G401 (cell line): ENCODE data around the gene SPACA9. TPM values are rescaled to one million over a fixed set of nuclear protein-coding genes. Genes with fewer than 3 reads are reported as not detected.

Experiments used
- DNase-seq: peaks from one replicate; pipeline ENCODE4 v3.0.0-alpha.2; 2015; ENCODE audit warnings: low spot score
- in situ Hi-C: cut with HindIII; loops from 2 replicates; pipeline ENCODE4 v1.10.0; 2016; ENCODE audit warnings: low sequenced_read_pairs, mixed read lengths
- total RNA-seq: library from RNA; depleted of rRNA; stranded (reverse); fragments of >200 nt; shearing (Covaris generic); gene quantifications from 2 replicates; pipeline ENCODE4 v1.2.3, GENCODE V29; 2014

SPACA9 gene
- total RNA-seq, 1 experiment from 2014 or later, result 5.5 TPM

- in situ Hi-C loops, result no loop called here
- peak; percentile 15 for DNase-seq
Observed at GRCh38 chr9:132858751-132859150, 19.9 kb upstream of the SPACA9 start.

DNA sequence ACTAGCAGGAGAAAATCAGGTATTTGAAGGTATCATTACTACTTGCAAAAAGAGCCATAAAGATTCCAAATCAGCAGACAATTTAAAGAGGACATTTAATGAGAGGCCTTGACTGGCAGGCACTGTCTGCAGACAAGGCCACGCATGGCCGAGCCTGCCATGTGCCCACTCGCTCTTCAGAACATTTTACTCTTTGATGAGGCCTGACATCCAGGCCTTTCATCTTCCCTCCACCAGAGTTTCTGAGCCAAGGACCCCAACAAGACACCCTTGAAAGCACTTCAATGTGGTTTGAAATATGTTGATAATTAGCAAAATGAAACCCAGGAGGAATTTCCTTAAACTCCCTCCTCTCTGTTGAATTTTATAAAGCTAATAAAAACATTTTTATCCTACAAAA, 17.0 kb upstream of the SPACA9 start:
- DNase-seq, result no peak
- in situ Hi-C loops, result no loop called here

GRCh38 chr9:132862533-132862932, 16.2 kb upstream of the SPACA9 start:
- no peak for DNase-seq
- in situ Hi-C loops, result no loop called here

DNA sequence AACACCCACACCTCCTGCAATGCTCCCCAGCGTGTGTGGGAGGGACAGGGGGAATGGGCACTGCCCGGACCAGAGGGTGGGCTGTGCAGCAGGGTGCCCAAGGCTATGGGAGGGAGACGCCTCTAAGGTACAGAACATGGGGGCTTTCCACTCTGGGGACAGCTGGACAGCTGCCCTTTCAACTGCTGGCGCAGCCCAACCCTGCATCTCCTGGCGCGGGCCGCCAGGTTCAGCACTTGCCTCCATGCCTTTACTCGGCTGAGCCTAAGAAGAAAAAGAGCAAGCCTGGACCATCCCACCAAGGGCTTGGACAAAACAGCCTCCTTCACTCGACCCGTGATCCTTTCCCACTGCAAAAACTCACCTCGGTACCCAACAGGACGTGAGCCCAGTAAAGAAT, 15.6 kb upstream of the SPACA9 start:
- DNase-seq, result no peak
- in situ Hi-C loops, result no loop called here

DNA sequence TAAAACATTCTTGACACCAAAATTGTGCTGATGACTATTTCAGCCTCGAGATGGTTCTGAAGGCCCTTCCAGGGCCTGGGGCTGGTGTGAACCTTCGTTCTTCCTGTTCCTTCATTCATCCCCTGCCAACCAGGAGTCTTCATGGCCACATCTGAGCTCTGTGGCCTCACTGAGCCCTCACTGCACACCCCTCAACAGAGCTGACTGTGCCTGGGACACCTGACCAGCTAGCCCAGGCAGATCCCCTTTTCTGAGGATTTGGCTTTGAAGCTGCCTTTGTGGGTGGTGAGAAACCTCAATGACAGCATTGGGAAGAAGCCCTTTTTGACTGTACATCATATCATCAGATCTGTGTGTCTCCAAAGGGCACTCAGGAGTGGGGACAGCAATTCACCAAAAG, 14.4 kb upstream of the SPACA9 start:
- DNase-seq, result no peak
- in situ Hi-C loops, result no loop called here

- in situ Hi-C loops, result no loop called here
- peak; percentile 67 for DNase-seq
Observed at GRCh38 chr9:132864691-132865090, 14.0 kb upstream of the SPACA9 start.

- in situ Hi-C loops, result no loop called here
- no peak for DNase-seq
Observed at GRCh38 chr9:132866898-132867297, 11.8 kb upstream of the SPACA9 start.

DNA sequence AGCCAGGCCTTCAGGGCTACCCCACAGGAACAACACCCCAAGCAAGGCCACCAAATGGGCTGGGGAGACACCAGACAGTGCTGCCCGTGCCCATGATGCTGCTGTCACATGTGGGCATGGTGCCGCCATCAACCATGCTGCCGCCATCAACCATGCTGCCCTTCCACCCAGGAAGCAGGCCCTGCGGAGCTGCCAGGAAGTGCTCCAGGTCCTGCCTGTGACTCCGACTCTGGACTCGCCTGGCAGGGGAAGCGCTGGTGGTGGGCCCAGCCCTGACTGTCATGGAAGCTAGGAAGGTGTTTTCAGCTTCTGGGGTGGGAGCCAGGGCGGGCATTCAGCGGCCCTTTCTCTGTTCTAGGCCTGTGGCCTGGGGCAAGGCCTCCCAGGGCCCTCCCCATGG, 9.4 kb upstream of the SPACA9 start:
- DNase-seq, result no peak
- in situ Hi-C loops, result no loop called here

- in situ Hi-C loops, result no loop called here
- DNase-seq, result no peak
Observed at GRCh38 chr9:132873403-132873802, 5.3 kb upstream of the SPACA9 start.

- in situ Hi-C loops, result no loop called here
Observed at GRCh38 chr9:132875159-132875558, 3.5 kb upstream of the SPACA9 start.

DNA sequence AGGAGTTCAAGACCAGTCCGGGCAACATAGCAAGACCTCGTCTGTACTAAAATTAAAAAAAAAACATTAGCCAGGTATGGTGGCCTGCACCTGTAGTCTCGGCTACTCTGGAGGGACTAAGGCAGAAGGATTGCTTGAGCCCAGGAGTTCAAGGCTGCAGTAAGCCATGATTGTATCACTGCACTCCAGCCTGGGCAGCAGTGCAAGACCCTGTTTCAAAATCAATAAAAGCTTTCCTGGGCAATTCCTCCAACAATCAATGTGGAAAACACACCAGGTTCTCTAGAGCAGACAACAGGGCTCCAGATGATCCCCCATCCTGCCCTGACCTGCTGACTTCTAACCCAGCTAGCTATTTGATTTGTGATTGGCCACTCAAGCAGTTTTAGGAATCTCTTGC, 1.8 kb upstream of the SPACA9 start:
- DNase-seq, result no peak
- in situ Hi-C loops, result no loop called here

More at GRCh38 chr9:132875159-132875558, 3.5 kb upstream of the SPACA9 start:
- DNase-seq, result no peak

GRCh38 chr9:132877458-132877823, 1.3 kb upstream of the SPACA9 start:
- in situ Hi-C loops, result no loop called here
- no peak for DNase-seq

- in situ Hi-C loops, result no loop called here
- peak; percentile 63 for DNase-seq
Observed at GRCh38 chr9:132877824-132878694, 639 bp upstream of the SPACA9 start, which contains the start of gene AK8. Gene AK8, minus strand, starts transcription at chr9:132878284. Its CDS starts 29 bp downstream, at chr9:132878255.

DNA sequence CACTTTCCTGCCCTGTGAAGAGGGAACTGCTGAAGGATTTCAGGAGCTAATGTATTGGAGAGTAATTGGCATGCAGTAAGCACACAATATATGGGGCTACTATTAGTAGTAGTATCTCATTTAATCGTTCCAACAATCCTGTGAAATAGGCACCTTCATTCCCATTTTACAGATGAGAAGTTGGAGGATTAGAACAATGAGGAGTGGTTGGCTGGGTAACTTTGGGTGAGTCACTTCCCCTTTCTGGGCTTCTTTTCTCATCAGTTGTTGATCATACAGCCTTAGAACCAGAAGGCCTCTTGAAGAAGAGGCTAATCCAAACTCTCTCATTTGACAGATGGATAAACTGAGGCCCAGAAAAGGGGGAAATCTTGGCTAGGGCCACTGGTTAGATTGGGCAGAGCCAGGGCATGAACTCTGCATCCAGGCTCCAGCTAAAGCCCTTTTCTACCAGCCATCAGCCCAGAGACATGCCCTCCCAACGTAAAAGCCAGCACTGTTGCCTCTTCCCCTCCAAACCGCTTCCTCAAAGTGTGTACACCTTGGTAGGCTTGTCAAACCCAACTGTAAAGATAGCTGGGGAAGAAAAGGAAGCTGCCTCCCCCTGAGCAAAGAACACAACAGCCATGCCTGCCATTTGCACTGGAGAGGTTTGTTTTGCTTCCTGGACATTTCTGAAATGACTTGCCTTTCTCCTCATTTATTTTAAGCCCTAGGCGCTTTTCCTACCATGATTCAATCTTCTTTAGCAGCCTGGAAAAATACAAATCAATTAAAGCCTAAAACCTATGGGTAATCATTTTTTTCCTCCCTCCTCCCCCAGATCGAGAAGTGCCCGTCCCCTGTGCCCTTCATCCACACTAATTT, 992 bp downstream of the SPACA9 start:
- in situ Hi-C loops, result no loop called here
- DNase-seq, result no peak

- DNase-seq, result peak; percentile 19
- in situ Hi-C loops, result no loop called here
Observed at GRCh38 chr9:132880324-132880661, 1.6 kb downstream of the SPACA9 start.

GRCh38 chr9:132881826-132882225, 3.1 kb downstream of the SPACA9 start:
- in situ Hi-C loops, result no loop called here

DNA sequence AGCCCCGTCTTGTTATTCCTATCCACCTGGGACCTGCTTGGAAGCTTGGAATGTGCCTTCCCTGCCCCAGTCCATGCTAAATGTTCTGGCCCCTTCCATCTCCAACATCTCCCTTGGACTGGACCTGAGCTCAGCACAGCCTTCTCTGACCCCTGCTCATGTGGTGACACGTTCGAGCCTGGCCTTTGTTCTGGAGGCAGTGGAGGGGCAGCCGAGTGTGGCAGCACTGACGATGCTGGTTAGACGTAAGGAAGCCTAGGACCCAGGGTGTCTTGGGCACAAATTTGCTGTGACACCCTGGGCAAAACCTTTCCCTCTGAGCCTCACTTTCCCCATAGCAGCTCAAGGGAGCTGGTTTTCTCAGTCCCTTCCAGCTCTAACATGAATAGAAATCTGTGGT, 3.9 kb downstream of the SPACA9 start:
- DNase-seq, result no peak
- in situ Hi-C loops, result no loop called here

More at GRCh38 chr9:132881826-132882225, 3.1 kb downstream of the SPACA9 start:
- DNase-seq, result no peak

GRCh38 chr9:132883349-132884294, 4.9 kb downstream of the SPACA9 start:
- in situ Hi-C loops, result no loop called here
- no peak for DNase-seq

- DNase-seq, result no peak
- in situ Hi-C loops, result no loop called here
Observed at GRCh38 chr9:132885720-132886333, 7.1 kb downstream of the SPACA9 start.
